Sigmoid colon (tissue), 4 donors: ENCODE data around the gene PRADC1.

Experiments used
- CTCF ChIP-seq, 4 experiments: fragments of 450-650 bp in 3 of 4; fragments of 200-600 bp in 1 of 4; IDR thresholded peaks; one replicate each; pipeline ENCODE4 v1.5.1; 2016 to 2019; ENCODE audit warnings: antibody characterized with exemption in 4 of 4, mild to moderate bottlenecking in 3 of 4, moderate library complexity in 2 of 4
- EP300 ChIP-seq, 4 donors: sonication (generic); formaldehyde crosslinking; IDR thresholded peaks; one replicate each; pipeline ENCODE4 v1.6.1; 2017; ENCODE audit warnings: antibody characterized with exemption in 4 of 4
- POLR2A ChIP-seq, 2 donors: fragments of 450-650 bp; IDR thresholded peaks; one replicate each; pipeline ENCODE4 v1.6.1; 2016; ENCODE audit warnings: antibody characterized with exemption in 2 of 2, mild to moderate bottlenecking in 2 of 2, moderate library complexity in 2 of 2
- POLR2AphosphoS5 ChIP-seq, 4 donors: sonication (generic); formaldehyde crosslinking; IDR thresholded peaks; one replicate each; pipeline ENCODE4 v1.6.1; 2017; ENCODE audit warnings: antibody characterized with exemption in 4 of 4

- no peak for TF ChIP-seq POLR2A (IDR thresholded peaks at IDR 0.05)
- no peak for TF ChIP-seq CTCF (IDR thresholded peaks at IDR 0.05)
- TF ChIP-seq EP300 (IDR thresholded peaks at IDR 0.05) = no peak
- no peak for TF ChIP-seq POLR2AphosphoS5 (IDR thresholded peaks at IDR 0.05)
Observed at GRCh38 chr2:73258913-73259215, 25.8 kb upstream of the PRADC1 start.
